Fibroblast of lung (primary cell): ENCODE data around the gene ZNF827.

Experiments used
- CTCF ChIP-seq, 2 donors: IDR thresholded peaks in 1 of 2; conservative IDR thresholded peaks in 1 of 2; 1 replicate in 1 of 2; 2 replicates in 1 of 2; pipeline ENCODE4 v1.5.1; 2011 to 2012; ENCODE audit warnings: low read length in 2 of 2, control low read depth in 1 of 2, inconsistent platforms in 1 of 2, low read depth in 1 of 2, mild to moderate bottlenecking in 1 of 2
- EZH2 ChIP-seq: IDR thresholded peaks from 2 replicates; pipeline ENCODE4 v1.5.1; 2012; ENCODE audit warnings: low read length, control low read depth, mild to moderate bottlenecking; ENCODE audit errors: missing control alignments

- TF ChIP-seq CTCF (conservative IDR thresholded peaks at IDR 0.05 in 1 of 2, IDR thresholded peaks at IDR 0.05 in 1 of 2; ENCODE audit: low read depth in 1 of 2, low read length in 2 of 2) (no peak), EZH2 (no peak)
These were observed 116.9 kb downstream of the ZNF827 start for GRCh38 chr4:145821766-145822165.
